H1 (cell line): ENCODE measurements around the gene LDHB. TPM values are rescaled to one million over a fixed set of nuclear protein-coding genes. Genes with fewer than 3 reads are reported as not detected.

Experiments used
- GABPA ChIP-seq: IDR thresholded peaks from 2 replicates; pipeline ENCODE4 v1.6.1; 2011; ENCODE audit warnings: mild to moderate bottlenecking, low read length, moderate library complexity, borderline replicate concordance; ENCODE audit not compliant: insufficient read depth
- polyA plus RNA-seq, 7 experiments: library from polyadenylated mRNA; depleted of rRNA in 3 of 7; stranded (reverse) in 5 of 7; unstranded in 2 of 7; fragments of >200 nt in 5 of 7; fragments of 200-250 nt in 2 of 7; gene quantifications; 1 replicate in 5 of 7; 2 replicates in 1 of 7; 4 replicates in 1 of 7; pipeline versions ENCODE4 v1.2.1 to v1.2.3, GENCODE V29; 2011 to 2013; ENCODE audit warnings: missing spikeins in 2 of 7, mixed read lengths in 2 of 7
- total RNA-seq: library from RNA; stranded (reverse); fragmentation: NEBNext Ultra II Directional; extraction: Animal tissue kit (Norgen Biotek cat#: 25700); gene quantifications from 2 replicates; pipeline ENCODE4 v1.2.1, GENCODE V29; 2021

The LDHB gene
- total and polyA plus RNA-seq, 2 of the 8 experiments (the other 6 are each of a cell fraction or from before 2014, with no cell fraction given), result 1,177 to 1,781 TPM

- no peak for TF ChIP-seq GABPA
These were observed 18.0 kb upstream of the LDHB start (continued) for GRCh38 chr12:21675641-21676040.
